NAMALWA (cell line): Measurements from ENCODE around the gene AHCYL2.
"Not testable (repeated sequence)": the region's sequence is repeated elsewhere in the genome, so short reads cannot be mapped to it uniquely, and the experiment has no call there.

Experiments used
- DNase-seq: peaks from one replicate; pipeline ENCODE4 v3.0.0-alpha.2; 2015; ENCODE audit warnings: low spot score

AHCYL2 gene

DNA sequence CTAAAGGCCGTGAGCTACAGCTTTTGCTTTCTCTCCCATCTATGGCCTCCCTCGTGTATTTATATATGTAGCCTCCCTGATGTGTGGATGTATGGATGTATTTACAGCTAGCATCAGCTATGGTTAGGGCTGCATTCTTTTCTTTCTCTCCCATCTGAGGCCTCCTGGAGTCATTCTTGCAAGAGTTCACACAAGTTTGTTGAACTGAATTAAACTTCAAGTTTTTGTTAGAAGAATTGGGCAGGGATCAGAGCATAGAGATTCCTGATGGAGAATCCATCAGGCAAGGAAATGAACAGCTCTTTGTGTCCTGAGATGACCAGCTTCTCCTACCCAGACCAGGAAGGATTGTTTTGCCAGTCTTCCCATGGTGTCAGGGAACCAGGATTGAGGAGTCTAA is 60.3 kb downstream of the AHCYL2 start:
- no peak for DNase-seq

GRCh38 chr7:129292861-129293260 is 68.0 kb downstream of the AHCYL2 start:
- no peak for DNase-seq

DNA sequence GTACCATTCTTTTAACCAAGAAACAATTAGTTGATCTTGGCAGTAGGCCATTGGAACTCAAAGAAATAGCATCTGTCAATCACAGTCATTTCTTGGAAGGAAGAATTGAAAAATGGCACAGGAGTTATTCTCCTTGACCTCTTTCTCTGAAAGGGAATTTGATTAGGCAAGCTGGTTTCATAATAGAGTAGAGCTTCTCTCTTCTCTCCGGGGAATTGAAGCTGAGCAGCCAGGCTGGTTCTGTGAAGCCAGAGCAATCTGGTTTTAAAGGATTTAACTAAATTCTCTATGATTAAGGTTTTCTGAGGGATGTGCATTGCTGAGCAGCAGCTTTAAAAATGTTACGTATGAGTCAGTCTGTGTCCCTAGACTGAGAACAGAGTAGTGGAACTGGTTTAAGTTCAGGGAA is 70.2 kb downstream of the AHCYL2 start:
- no peak for DNase-seq

- DNase-seq, result peak; percentile 79
Measured at GRCh38 chr7:129298268-129298893, 73.6 kb downstream of the AHCYL2 start.

DNA sequence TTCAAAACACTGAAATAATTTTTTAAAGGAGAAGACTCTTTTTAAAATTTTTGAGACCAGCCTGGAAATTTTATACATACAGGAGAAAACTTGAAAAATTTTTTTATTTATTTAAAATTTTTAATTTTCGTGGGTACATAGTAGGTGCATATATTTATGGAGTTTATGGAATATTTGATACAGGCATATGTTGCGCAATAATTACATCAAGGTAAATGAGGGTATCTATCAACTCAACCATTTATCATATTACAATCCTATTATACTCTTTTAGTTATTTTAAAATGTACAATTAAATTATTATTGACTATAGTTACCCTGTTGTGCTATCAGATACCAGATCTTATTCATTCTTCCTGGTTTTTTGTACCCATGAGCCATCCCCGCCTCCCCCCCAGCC is 75.1 kb downstream of the AHCYL2 start:
- no peak for DNase-seq

- not testable (repeated sequence) for DNase-seq
Measured at GRCh38 chr7:129300299-129300698, 75.5 kb downstream of the AHCYL2 start.

DNA sequence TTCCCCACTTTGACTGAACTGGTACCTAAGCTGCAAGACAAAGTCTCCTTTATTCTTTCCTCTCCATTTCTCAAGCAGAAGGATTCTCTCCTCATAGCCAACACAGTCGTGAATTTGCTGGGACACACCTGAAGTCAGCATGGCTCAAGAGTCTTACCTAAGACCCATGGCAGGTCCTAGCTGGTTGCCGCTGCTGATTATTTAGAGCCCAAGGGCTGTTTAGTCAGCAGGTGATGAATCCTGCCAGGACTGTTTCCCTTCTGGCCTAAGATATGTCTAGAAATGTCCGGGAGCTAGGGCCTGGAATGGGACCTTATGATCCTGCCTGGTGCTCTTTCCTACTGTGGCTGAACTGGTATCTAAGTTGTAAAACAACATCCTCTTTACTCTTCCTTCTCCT is 82.8 kb downstream of the AHCYL2 start:
- no peak for DNase-seq

- DNase-seq, result no peak
Measured at GRCh38 chr7:129308047-129308446, 83.2 kb downstream of the AHCYL2 start.

DNA sequence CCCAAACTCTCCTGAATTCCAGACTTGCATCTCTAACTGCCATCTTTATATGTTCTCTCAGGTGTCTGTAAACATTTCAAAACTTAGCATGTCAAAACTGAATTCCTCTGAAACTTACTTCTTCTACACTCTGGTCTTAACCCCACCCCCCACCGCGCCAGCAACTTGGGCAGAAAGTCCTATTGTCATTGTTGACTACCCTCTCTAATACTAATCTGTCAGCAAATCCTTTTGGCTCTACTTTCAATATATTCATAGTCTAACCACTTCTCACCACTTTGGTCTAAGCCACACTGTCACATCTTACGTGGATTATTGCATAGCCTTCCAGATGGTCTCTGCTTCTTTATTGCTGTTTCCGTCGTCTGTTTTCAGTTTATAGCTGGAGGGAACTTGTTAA is 86.6 kb downstream of the AHCYL2 start:
- DNase-seq, result no peak

DNA sequence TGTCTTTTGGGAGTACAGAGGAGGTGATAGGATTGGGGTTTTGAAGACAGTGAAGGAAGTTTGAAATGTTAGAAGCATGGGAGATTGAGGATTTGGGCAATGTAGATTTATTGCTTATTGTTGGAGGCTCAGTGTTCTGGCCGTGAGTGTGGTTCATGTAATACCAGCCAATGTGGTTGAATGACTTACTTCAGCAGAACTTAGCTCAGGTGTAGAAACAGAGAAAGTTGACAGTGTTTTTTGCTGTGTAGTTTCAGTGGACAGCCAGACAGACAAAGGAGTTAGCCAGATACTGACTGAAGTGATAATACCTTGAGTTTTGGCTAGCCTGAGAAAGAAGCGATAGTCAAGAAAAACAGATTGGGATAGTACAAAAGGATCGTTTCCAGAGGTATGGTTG is 88.5 kb downstream of the AHCYL2 start:
- no peak for DNase-seq

- DNase-seq, result no peak
Measured at GRCh38 chr7:129315960-129316359, 91.1 kb downstream of the AHCYL2 start.

DNA sequence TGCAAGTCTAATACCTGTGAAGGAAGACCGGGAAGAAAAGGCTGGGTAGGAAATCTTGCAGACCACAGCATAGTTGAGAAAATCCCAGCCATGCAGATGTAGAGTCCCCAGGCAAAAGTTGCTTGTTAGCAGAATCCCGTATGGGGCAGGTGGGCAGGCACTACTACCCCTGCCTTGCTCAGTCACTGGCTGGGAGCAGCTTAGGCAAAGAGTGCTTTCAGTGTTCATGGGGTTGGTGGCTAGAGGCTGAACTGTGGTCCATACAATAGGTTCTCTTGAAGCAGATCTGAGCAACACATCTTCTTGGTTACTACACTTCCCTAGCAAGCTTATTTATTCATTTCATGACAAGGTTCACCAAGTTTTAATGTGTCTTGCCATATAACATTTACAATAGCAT is 92.6 kb downstream of the AHCYL2 start:
- no peak for DNase-seq

DNA sequence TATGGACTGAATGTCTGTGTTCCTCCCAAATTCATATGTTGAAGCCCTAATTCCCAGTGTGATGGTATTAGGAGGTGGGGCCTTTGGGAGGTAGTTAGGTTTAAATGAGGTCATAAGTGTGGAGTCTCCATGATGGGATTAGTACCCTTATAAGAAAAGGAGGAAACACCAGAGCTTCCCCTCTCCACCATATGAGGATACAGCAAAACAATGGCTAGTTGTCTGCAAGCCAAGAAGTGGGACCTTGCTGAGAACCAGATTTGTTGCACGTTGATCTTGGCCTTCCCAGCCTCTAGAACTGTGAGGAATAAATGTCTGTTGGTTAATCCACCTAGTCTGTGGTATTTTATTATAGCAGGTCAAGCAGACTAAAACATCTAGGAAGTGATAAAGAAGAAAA is 102.2 kb downstream of the AHCYL2 start:
- DNase-seq, result no peak

GRCh38 chr7:129332254-129333035 is 107.6 kb downstream of the AHCYL2 start:
- no peak for DNase-seq

DNA sequence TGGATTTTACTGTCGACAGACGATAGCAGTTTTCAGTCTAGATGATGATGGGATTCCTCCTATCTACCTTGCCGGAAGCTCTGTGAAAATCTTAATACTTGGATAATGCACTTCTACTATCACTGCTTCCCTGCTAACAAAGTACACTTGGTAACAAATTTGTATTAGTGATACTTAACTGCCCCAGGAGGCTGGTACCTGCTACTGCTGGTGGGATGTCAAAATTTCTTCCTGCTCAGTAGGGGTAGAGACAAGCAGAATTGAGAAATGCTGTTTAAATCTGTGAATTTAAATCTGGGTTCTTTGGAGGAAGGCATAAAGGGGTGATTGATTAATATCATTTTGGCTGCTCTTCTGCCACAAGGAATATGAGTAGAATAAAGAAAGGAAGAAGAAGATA is 109.6 kb downstream of the AHCYL2 start:
- no peak for DNase-seq

DNA sequence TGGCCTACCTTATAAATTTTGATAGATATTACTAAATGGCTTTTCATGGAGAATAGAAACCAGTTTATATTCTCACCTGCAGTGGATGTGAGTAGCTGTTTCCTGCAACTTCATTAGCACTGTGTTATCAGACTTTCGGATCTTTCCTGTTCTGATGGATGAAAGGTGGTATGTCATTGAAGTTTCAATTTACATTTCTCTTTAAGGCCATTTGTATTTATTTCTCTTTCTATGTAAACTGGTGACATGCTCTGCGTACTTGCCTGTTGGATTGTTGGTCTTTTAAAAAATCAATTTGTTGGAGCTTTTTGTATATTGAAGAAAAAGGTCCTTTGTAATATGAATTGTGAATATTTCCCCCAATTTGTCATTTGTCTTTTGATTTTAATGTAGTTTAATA is 113.6 kb downstream of the AHCYL2 start:
- no peak for DNase-seq

- no peak for DNase-seq
Measured at GRCh38 chr7:129341212-129341611, 116.4 kb downstream of the AHCYL2 start.

GRCh38 chr7:129341816-129342806 is 117.3 kb downstream of the AHCYL2 start:
- DNase-seq, result no peak

- DNase-seq, result peak; percentile 78
Measured at GRCh38 chr7:129343099-129343700, 118.4 kb downstream of the AHCYL2 start.

DNA sequence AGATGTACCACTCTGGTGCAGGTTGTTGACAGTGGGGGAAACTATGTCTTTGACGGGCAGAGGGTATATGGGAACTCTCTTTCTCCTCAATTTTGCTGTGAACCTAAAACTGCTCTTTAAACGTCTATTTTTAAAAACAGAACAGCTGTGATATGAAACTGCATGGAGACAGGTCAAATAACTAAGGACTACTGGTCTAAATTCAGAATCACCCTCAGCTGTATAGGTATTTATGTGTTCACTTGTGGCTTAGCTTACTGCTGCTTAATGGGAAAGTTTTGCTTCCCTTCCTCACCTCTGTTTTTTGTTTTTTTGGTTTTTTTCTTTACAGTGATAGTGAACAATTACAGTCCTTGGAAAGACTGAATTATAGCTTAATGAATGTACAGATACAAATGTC is 122.5 kb downstream of the AHCYL2 start:
- DNase-seq, result no peak

DNA sequence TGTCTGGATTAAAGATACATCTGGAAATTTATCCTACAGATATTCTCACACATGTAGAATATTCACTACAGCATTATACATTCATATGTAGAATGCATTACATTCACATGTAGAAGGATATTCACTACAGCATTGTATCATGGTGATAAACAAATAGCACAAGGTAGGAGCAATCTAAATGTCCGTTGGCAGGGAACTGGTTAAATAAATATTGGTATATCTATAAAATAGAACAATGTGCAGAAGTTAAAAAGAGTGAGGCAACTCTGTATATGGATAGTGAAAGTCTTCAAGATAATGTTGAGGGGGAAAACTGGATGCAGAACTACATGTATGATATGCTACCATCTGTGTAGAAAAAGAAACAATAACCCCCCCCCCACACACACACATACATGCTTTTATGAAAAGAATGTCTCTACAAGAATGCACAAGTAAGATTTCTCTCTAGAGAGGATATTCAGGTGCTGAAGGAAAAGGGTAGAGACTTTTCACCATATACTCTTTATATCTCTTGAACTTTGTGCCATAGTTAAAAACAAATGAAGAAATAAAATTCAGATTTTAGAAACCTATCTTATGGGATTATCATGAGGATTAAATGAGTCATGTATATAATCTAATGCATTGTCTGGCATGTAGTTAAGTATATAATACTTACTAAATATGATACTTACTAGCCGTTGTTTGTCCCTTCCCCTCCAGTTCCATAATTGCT is 123.4 kb downstream of the AHCYL2 start:
- no peak for DNase-seq

DNA sequence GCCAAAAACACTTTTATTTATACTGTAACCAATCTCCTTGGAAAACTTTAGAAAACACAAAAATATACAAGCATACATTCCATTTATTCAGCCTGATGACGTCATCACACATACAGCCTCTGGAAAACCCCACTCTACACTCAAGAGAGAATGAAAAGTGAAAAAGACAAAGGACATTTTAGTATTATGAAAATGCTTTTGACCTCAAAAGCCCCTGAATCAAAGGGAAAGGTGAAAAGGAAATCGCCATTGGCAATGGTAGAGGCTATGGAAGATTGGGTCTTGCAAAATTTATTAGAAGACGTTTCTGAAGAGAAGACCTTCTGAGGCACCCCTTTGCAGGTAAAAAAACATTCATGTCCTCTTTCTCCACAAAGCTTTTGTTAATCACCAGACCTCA is 126.5 kb downstream of the AHCYL2 start:
- no peak for DNase-seq
